K562 (cell line): ENCODE results near the gene ALK. TPM values are rescaled to one million over a fixed set of nuclear protein-coding genes. Genes with fewer than 3 reads are reported as not detected.

Experiments used
- ATAC-seq: fragments of 200-7000 bp; cut with Tn5 transposase; 3 replicates; pipeline ENCODE4 v1.9.1; 2020; ENCODE audit warnings: moderate library complexity
- BruUV-seq: library from RNA; stranded (reverse); fragments of 400-500 nt; replicated peaks from 2 replicates; lab custom pipeline; 2021; lab: Mats Ljungman, UMichigan
- CTCF ChIA-PET: fragments of 300-600 bp; formaldehyde crosslinking; extraction: SDS; loops from one replicate; lab custom pipeline; 2021; ENCODE audit warnings: low intra/inter-chr PET ratio; lab: Yijun Ruan, JAX
- POLR2A ChIA-PET: fragments of 300-600, 350-650 bp; sonication (Branson Sonifier 250); formaldehyde crosslinking; extraction: SDS; loops from one replicate; lab custom pipeline; 2021; ENCODE audit warnings: antibody characterized with exemption, inconsistent platforms; lab: Yijun Ruan, JAX
- DNase-seq, 4 experiments: peaks; one replicate each; pipeline versions ENCODE4 v3.0.0 to v3.0.0-alpha.2; 2011 to 2018; ENCODE audit warnings: low spot score in 3 of 4, mixed read lengths in 3 of 4; ENCODE audit errors: extremely low read depth in 1 of 4
- FAIRE-seq: peaks from 2 replicates; lab custom pipeline; 2011; peaks lifted over from hg19 to GRCh38; lab: Jason Lieb, UNC
- H2AFZ ChIP-seq: 2 replicates; pipeline ENCODE4 v1.6.0; 2011; ENCODE audit warnings: low read depth, low read length, control low read depth, inconsistent platforms
- H3K27ac ChIP-seq: fragments of 200-600 bp; 3 replicates; pipeline ENCODE4 v1.8.0; 2011; ENCODE audit warnings: low read depth, mild to moderate bottlenecking, control low read depth, inconsistent platforms, low read length, moderate library complexity, mixed read lengths; ENCODE audit errors: extremely low read depth
- H3K27me3 ChIP-seq, 2 experiments: fragments of 300-600 bp in 1 of 2; 2 replicates in 1 of 2; 3 replicates in 1 of 2; pipeline versions ENCODE4 v1.6.0 to v1.8.0; 2011; ENCODE audit warnings: inconsistent platforms in 2 of 2, low read length in 2 of 2, mild to moderate bottlenecking in 1 of 2, mixed read lengths in 1 of 2, moderate library complexity in 1 of 2; ENCODE audit not compliant: control insufficient read depth in 2 of 2, insufficient read depth in 2 of 2
- H3K36me3 ChIP-seq: fragments of 300-600 bp; 3 replicates; pipeline ENCODE4 v1.8.0; 2011; ENCODE audit warnings: mild to moderate bottlenecking, low read length, inconsistent platforms; ENCODE audit not compliant: control insufficient read depth, insufficient read depth
- H3K4me1 ChIP-seq, 2 experiments: fragments of 200-600 bp in 1 of 2; replicated peaks in 1 of 2; 2 replicates in 1 of 2; 3 replicates in 1 of 2; pipeline versions ENCODE4 v1.5.1 to v1.8.0; 2011; ENCODE audit warnings: inconsistent platforms in 2 of 2, low read length in 2 of 2, mild to moderate bottlenecking in 1 of 2, mixed read lengths in 1 of 2, moderate library complexity in 1 of 2; ENCODE audit not compliant: control insufficient read depth in 2 of 2, insufficient read depth in 2 of 2
- H3K4me2 ChIP-seq: 2 replicates; pipeline ENCODE4 v1.6.1; 2011; ENCODE audit warnings: low read length, control low read depth, inconsistent platforms, mixed read lengths; ENCODE audit not compliant: insufficient read depth
- H3K4me3 ChIP-seq: fragments of 200-600 bp; sonication (generic), shearing (Covaris generic); 2 replicates; pipeline ENCODE4 v1.5.1; 2016; ENCODE audit warnings: control low read depth, inconsistent platforms
- H3K79me2 ChIP-seq: fragments of 200-600 bp; 3 replicates; pipeline ENCODE4 v1.8.0; 2011; ENCODE audit warnings: low read length, inconsistent platforms; ENCODE audit not compliant: control insufficient read depth, insufficient read depth
- H3K9ac ChIP-seq, 2 experiments: 2 replicates each; pipeline versions ENCODE4 v1.6.0 to v1.6.1; 2011; ENCODE audit warnings: low read depth in 2 of 2, low read length in 2 of 2, control low read depth in 1 of 2, inconsistent platforms in 1 of 2, mild to moderate bottlenecking in 1 of 2, mixed read lengths in 1 of 2; ENCODE audit not compliant: insufficient read depth in 1 of 2
- H3K9me1 ChIP-seq: one replicate; pipeline ENCODE4 v1.6.0; 2011; ENCODE audit warnings: inconsistent platforms, mild to moderate bottlenecking, low read length, moderate library complexity; ENCODE audit not compliant: control insufficient read depth, insufficient read depth
- H3K9me3 ChIP-seq: replicated peaks from 2 replicates; pipeline ENCODE4 v1.5.1; 2011; ENCODE audit warnings: low read depth, low read length, inconsistent platforms; ENCODE audit not compliant: control insufficient read depth, insufficient read depth
- H4K20me1 ChIP-seq: replicated peaks from 2 replicates; pipeline ENCODE4 v1.6.1; 2011; ENCODE audit warnings: low read length, inconsistent platforms, mixed read lengths; ENCODE audit not compliant: control insufficient read depth, insufficient read depth
- C11orf30 ChIP-seq: fragments of 450-650 bp; IDR thresholded peaks from 2 replicates; pipeline ENCODE4 v1.6.1; 2016; ENCODE audit warnings: low read depth, mild to moderate bottlenecking
- CAMTA2 ChIP-seq: fragments of 250-450 bp; sonication (Bioruptor Pico); conservative IDR thresholded peaks from 2 replicates; pipeline ENCODE4 v1.5.1; 2022
- CBX1 ChIP-seq: sonication (generic); IDR thresholded peaks from 2 replicates; pipeline ENCODE4 v1.6.1; 2016; ENCODE audit warnings: antibody characterized with exemption, low read depth, mild to moderate bottlenecking
- FOXK1 ChIP-seq: sonication (generic); formaldehyde crosslinking; IDR thresholded peaks from 2 replicates; pipeline ENCODE4 v1.8.0; 2022; ENCODE audit warnings: missing genetic modification reagents, mild to moderate bottlenecking, borderline replicate concordance
- KAT2B ChIP-seq: IDR thresholded peaks from one replicate; pipeline ENCODE4 v1.6.1; 2012; ENCODE audit warnings: low read depth, mild to moderate bottlenecking, control low read depth, inconsistent platforms, low read length, moderate library complexity
- NCOA1 ChIP-seq: fragments of 450-650 bp; IDR thresholded peaks from 2 replicates; pipeline ENCODE4 v1.6.1; 2016; ENCODE audit warnings: low read depth
- NR2C1 ChIP-seq, 2 experiments: fragments of 450-650 bp; IDR thresholded peaks; 2 replicates each; pipeline ENCODE4 v1.6.1; 2017; ENCODE audit warnings: mild to moderate bottlenecking in 2 of 2, antibody characterized with exemption in 1 of 2, inconsistent platforms in 1 of 2, missing compliant biosample characterization in 1 of 2, missing genetic modification characterization in 1 of 2
- SIN3A ChIP-seq, 2 experiments: fragments of 150-350 bp in 1 of 2; IDR thresholded peaks; 2 replicates each; pipeline ENCODE4 v1.6.1; 2011 to 2016; ENCODE audit warnings: borderline replicate concordance in 2 of 2, low read depth in 2 of 2, low read length in 2 of 2, mild to moderate bottlenecking in 2 of 2, moderate library complexity in 2 of 2; ENCODE audit not compliant: control insufficient read depth in 1 of 2
- SNIP1 ChIP-seq: fragments of 450-650 bp; IDR thresholded peaks from 2 replicates; pipeline ENCODE4 v1.7.1; 2017; ENCODE audit warnings: low read depth, mild to moderate bottlenecking
- XRCC5 ChIP-seq: fragments of 200-400 bp; formaldehyde crosslinking; IDR thresholded peaks from 2 replicates; pipeline ENCODE4 v1.6.1; 2017; ENCODE audit warnings: low read depth, mild to moderate bottlenecking, low read length
- ZEB2 ChIP-seq: fragments of 450-650 bp; IDR thresholded peaks from 2 replicates; pipeline ENCODE4 v1.6.1; 2016
- ZNF143 ChIP-seq: sonication (generic); formaldehyde crosslinking; IDR thresholded peaks from 2 replicates; pipeline ENCODE4 v1.9.0; 2022; ENCODE audit warnings: mild to moderate bottlenecking, missing genetic modification reagents
- ZNF518B ChIP-seq: fragments of 250-450 bp; sonication (Bioruptor Pico); IDR thresholded peaks from 2 replicates; pipeline ENCODE4 v1.5.0; 2021; ENCODE audit warnings: mild to moderate bottlenecking, moderate library complexity
- ZNF592 ChIP-seq: fragments of 450-650 bp; IDR thresholded peaks from 2 replicates; pipeline ENCODE4 v1.6.1; 2017; ENCODE audit warnings: antibody characterized with exemption, mild to moderate bottlenecking
- ZNF707 ChIP-seq: fragments of 250-450 bp; sonication (Bioruptor Pico); conservative IDR thresholded peaks from 2 replicates; pipeline ENCODE4 v1.8.0; 2022; ENCODE audit warnings: inconsistent platforms, mild to moderate bottlenecking, moderate library complexity
- WGBS: fragments of 100-300 bp; shearing (Covaris generic); methylation state at CpG from one replicate; pipeline ENCODE4 v1.1.6; 2016; ENCODE audit warnings: low coverage, mixed read lengths; ENCODE audit not compliant: insufficient coverage; ENCODE audit errors: missing lambda C conversion rate; 5-methylcytosine and 5-hydroxymethylcytosine counted together
- in situ Hi-C: fragments of 300-500 bp; cut with MboI; formaldehyde crosslinking; loops from 4 replicates; pipeline ENCODE4 v1.15.0; 2018; ENCODE audit warnings: inconsistent platforms, mixed read lengths
- intact Hi-C: fragments of 100-400 bp; cut with micrococcal nuclease; formaldehyde crosslinking; loops from 2 replicates; pipeline ENCODE4 v1.14.2; 2022
- polyA plus RNA-seq, 8 experiments: library from polyadenylated mRNA; depleted of rRNA in 4 of 8; stranded (reverse) in 5 of 8; unstranded in 3 of 8; fragments of >200 nt; fragmentation: Nextera tagmentation in 2 of 8; fragmentation: Illumina TruSeq in 1 of 8; extraction: Ambion mirVana in 2 of 8; extraction: Trizol in 1 of 8; gene quantifications; 2 replicates each; pipeline versions ENCODE4 v1.2.1 to v1.2.3, GENCODE V29; 2011 to 2014; ENCODE audit warnings: inconsistent platforms in 1 of 8, missing spikeins in 1 of 8
- total RNA-seq, 7 experiments: library from RNA; depleted of rRNA in 6 of 7; stranded (reverse); fragments of >200 nt in 6 of 7; fragmentation: Illumina TruSeq in 2 of 7; extraction: Trizol in 2 of 7; gene quantifications; 2 replicates each; pipeline versions ENCODE4 v1.2.1 to v1.2.3, GENCODE V29; 2011 to 2021; ENCODE audit warnings: low replicate concordance in 1 of 7

The ALK gene
- total and polyA plus RNA-seq, 9 of the 15 experiments (the other 6 are each of a cell fraction or from before 2014, with no cell fraction given) = not detected

GRCh38 chr2:29518646-29519337, 402.6 kb downstream of the ALK start:
- Histone ChIP-seq H4K20me1 (no peaks in the 10 kb centered on the region), H3K27ac (no peak overlapping the region), H3K4me2 (no peak overlapping the region), H3K27me3 (no peaks in the 10 kb centered on the region), H3K79me2 (no peaks in the 10 kb centered on the region), H3K9ac (no peak overlapping the region), H3K36me3 (no peaks in the 10 kb centered on the region), H2AFZ (no peak overlapping the region), H3K4me3 (no peak overlapping the region), H3K9me1 (no peaks in the 10 kb centered on the region), H3K4me1 (no peaks in the 10 kb centered on the region), H3K9me3 (no peaks in the 10 kb centered on the region)
- no peak for ATAC-seq
- ChIA-PET POLR2A (no interaction called here), CTCF (no interaction called here)
- BruUV-seq = no TSS peak
- in situ Hi-C loops = no loop called here
- no peak for FAIRE-seq
- WGBS = 0% methylated on average over 1 of the region's 1 CpG
- TF ChIP-seq KAT2B (no peak), CBX1 (no peak), CAMTA2 (CRISPR knock-in tag) (no peak), ZEB2 (no peak), C11orf30 (no peak), NR2C1 (IDR thresholded peaks at IDR 0.05) (no peak), NR2C1 (tag; IDR thresholded peaks at IDR 0.05) (no peak), SNIP1 (no peak), NCOA1 (no peak), FOXK1 (CRISPR knock-in tag) (no peak), SIN3A (IDR thresholded peaks at IDR 0.05; ENCODE audit: borderline replicate concordance in 2 of 2, control insufficient read depth in 1 of 2, low read depth in 2 of 2, low read length in 2 of 2) (no peak), ZNF707 (CRISPR knock-in tag) (no peak), ZNF143 (no peak), ZNF518B (CRISPR knock-in tag) (no peak), XRCC5 (no peak), ZNF592 (no peak)
- DNase-seq = no peak
- intact Hi-C loops = no loop called here
